Measurements from ENCODE around the gene CASKIN1.
"Not testable (repeated sequence)": the region's sequence is repeated elsewhere in the genome, so short reads cannot be mapped to it uniquely, and the experiment has no call there.

DNA sequence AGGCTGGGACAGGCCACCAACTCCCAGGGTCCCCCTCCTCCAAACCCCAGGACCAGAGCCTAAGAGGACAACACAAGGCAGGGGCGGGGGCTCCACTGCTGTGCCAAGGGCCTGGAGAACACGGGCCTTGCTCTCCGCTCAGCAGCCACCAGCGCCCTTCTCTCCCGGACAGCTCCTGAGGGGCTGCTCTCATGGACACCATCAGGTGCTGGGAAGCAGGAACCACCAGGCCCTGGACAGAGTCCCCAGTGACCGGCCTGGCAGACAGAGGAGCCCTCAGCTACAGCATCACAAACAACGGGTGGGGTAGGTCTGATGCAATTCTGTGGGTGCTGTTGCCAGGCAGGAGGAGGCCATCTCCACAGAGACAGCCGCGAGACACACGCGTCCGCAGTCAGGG lies 62.6 kb downstream of the CASKIN1 start:
- TF ChIP-seq, protein P1, sequence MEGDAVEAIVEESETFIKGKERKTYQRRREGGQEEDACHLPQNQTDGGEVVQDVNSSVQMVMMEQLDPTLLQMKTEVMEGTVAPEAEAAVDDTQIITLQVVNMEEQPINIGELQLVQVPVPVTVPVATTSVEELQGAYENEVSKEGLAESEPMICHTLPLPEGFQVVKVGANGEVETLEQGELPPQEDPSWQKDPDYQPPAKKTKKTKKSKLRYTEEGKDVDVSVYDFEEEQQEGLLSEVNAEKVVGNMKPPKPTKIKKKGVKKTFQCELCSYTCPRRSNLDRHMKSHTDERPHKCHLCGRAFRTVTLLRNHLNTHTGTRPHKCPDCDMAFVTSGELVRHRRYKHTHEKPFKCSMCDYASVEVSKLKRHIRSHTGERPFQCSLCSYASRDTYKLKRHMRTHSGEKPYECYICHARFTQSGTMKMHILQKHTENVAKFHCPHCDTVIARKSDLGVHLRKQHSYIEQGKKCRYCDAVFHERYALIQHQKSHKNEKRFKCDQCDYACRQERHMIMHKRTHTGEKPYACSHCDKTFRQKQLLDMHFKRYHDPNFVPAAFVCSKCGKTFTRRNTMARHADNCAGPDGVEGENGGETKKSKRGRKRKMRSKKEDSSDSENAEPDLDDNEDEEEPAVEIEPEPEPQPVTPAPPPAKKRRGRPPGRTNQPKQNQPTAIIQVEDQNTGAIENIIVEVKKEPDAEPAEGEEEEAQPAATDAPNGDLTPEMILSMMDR (IDR thresholded peaks at IDR 0.05) = not testable (repeated sequence)
- not testable (repeated sequence) for TF ChIP-seq POLR2A, EP300 (IDR thresholded peaks at IDR 0.05)
